Measurements from ENCODE around the gene GARRE1. TPM values are rescaled to one million over a fixed set of nuclear protein-coding genes. Genes with fewer than 3 reads are reported as not detected.
A peak's percentile ranks its signal among the peaks of the same experiment; 100 is the strongest.
"Not testable (repeated sequence)": the region's sequence is repeated elsewhere in the genome, so short reads cannot be mapped to it uniquely, and the experiment has no call there.

The GARRE1 gene
- total and polyA plus RNA-seq, 8 donors: 7.4 to 18.3 (median 11.2) TPM

GRCh38 chr19:34274827-34275625, 20.7 kb downstream of the GARRE1 start:
- Histone ChIP-seq H3K9me3 (no peaks in the 10 kb centered on the region), H3K27me3 (no peaks in the 10 kb centered on the region), H3K36me3 (no peaks in the 10 kb centered on the region), H3K27ac (peak overlapping the region in 1 of 4 donors; percentile 15), H3K4me1 (peaks cover 9 to 30% (median 19%) of the 10 kb centered on the region in 3 donors), H3K4me3 (no peak overlapping the region)
- ATAC-seq (no peak), FAIRE-seq (no peak), DNase-seq (no peak)
- 71 to 82% methylated on average over 4 of the region's 4 CpGs for WGBS, 2 donors
- intact Hi-C loops (cut with DNase I): no loop called here
- TF ChIP-seq, protein P1, sequence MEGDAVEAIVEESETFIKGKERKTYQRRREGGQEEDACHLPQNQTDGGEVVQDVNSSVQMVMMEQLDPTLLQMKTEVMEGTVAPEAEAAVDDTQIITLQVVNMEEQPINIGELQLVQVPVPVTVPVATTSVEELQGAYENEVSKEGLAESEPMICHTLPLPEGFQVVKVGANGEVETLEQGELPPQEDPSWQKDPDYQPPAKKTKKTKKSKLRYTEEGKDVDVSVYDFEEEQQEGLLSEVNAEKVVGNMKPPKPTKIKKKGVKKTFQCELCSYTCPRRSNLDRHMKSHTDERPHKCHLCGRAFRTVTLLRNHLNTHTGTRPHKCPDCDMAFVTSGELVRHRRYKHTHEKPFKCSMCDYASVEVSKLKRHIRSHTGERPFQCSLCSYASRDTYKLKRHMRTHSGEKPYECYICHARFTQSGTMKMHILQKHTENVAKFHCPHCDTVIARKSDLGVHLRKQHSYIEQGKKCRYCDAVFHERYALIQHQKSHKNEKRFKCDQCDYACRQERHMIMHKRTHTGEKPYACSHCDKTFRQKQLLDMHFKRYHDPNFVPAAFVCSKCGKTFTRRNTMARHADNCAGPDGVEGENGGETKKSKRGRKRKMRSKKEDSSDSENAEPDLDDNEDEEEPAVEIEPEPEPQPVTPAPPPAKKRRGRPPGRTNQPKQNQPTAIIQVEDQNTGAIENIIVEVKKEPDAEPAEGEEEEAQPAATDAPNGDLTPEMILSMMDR (IDR thresholded peaks at IDR 0.05): no peak

DNA sequence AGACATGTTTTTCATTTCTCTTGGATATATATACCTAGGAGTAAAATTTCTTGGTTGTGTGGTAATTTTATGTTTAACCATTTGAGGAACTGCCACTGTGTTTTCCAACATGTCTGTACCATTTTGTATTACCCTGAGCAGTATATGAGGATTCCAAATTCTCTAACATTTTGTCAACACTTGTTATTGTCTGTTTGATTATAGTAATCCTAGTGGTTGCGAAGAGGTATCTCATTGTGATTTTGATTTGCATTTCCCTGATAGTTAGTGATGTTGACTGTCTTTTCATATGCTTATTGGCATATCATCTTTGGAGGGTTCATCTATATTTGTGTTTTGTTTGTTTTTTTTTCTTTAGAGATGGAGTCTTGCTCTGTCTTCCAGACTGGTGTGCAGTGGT, 21.4 kb downstream of the GARRE1 start:
- intact Hi-C loops (cut with DNase I): no loop called here
- Histone ChIP-seq H3K36me3 (no peaks in the 10 kb centered on the region), H3K27ac (no peak overlapping the region), H3K4me1 (peaks cover 4 to 23% (median 13%) of the 10 kb centered on the region in 3 donors), H3K27me3 (no peaks in the 10 kb centered on the region), H3K4me3 (no peak overlapping the region), H3K9me3 (no peaks in the 10 kb centered on the region)
- TF ChIP-seq, protein P1 (IDR thresholded peaks at IDR 0.05): no peak
- FAIRE-seq (no peak), DNase-seq (no peak), ATAC-seq (no peak)
- WGBS, 2 donors: 97 to 98% methylated on average over 1 of the region's 1 CpG

- H3K36me3 ChIP-seq: no peaks in the 10 kb centered on the region
- H3K4me3 ChIP-seq: no peak overlapping the region
- peak; percentile 60 to 85 (median 74) for ATAC-seq
- DNase-seq: peak in 1 of 6 donors; percentile 48
- WGBS, 2 donors: 8 to 13% methylated on average over 4 of the region's 4 CpGs
- TF ChIP-seq, protein P1 (IDR thresholded peaks at IDR 0.05): no peak
- intact Hi-C loops (cut with DNase I): no loop called here
- H3K9me3 ChIP-seq: no peaks in the 10 kb centered on the region
- peaks cover 0 to 16% (median 6%) of the 10 kb centered on the region in 3 donors for H3K4me1 ChIP-seq
- H3K27me3 ChIP-seq: no peaks in the 10 kb centered on the region
- no peak for FAIRE-seq
- H3K27ac ChIP-seq: peak overlapping the region in 1 of 4 donors; percentile 34
Measured at GRCh38 chr19:34276614-34277013, 22.3 kb downstream of the GARRE1 start.

DNA sequence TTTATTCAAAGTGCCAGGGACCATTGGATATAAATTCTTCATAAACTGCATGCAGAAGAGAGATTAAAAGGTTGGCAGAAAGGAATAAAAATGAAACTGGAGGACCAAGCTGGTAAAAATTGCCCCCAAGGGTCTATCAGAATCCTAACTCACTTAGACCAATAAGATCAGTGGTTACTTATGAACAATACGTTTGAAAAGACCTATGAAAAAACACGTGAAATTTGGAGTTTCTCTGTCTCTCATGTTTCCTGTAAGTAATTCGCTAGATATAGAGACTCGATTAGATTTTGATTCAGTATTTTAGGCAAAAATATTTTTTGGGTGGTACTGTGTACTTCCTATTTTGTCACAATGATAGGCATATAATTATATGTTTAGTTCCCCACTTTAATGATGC, 22.9 kb downstream of the GARRE1 start:
- Histone ChIP-seq H3K27ac (peak overlapping the region in 1 of 4 donors; percentile 34), H3K4me1 (peaks cover 0 to 17% (median 6%) of the 10 kb centered on the region in 3 donors), H3K4me3 (no peak overlapping the region), H3K9me3 (no peaks in the 10 kb centered on the region), H3K27me3 (no peaks in the 10 kb centered on the region), H3K36me3 (no peaks in the 10 kb centered on the region)
- ATAC-seq (no peak), DNase-seq (no peak), FAIRE-seq (no peak)
- TF ChIP-seq, protein P1 (IDR thresholded peaks at IDR 0.05): no peak
- WGBS, 2 donors: 71 to 74% methylated on average over 4 of the region's 4 CpGs
- intact Hi-C loops (cut with DNase I): no loop called here

GRCh38 chr19:34278783-34279182, 24.4 kb downstream of the GARRE1 start:
- no peak for ATAC-seq
- H3K27ac ChIP-seq: no peak overlapping the region
- H3K4me3 ChIP-seq: no peak overlapping the region
- FAIRE-seq: no peak
- H3K9me3 ChIP-seq: no peaks in the 10 kb centered on the region
- intact Hi-C loops (cut with DNase I): no loop called here
- peaks cover 0 to 29% (median 6%) of the 10 kb centered on the region in 3 donors for H3K4me1 ChIP-seq
- H3K36me3 ChIP-seq: no peaks in the 10 kb centered on the region
- no peaks in the 10 kb centered on the region for H3K27me3 ChIP-seq
- DNase-seq: no peak
- TF ChIP-seq, protein P1 (IDR thresholded peaks at IDR 0.05): no peak
- WGBS, 2 donors: 95 to 98% methylated on average over 4 of the region's 4 CpGs

- H3K27me3 ChIP-seq; H3K36me3 ChIP-seq; ATAC-seq; H3K9me3 ChIP-seq; H3K27ac ChIP-seq; DNase-seq; intact Hi-C loops (cut with DNase I); H3K4me3 ChIP-seq; FAIRE-seq: not testable (repeated sequence)
- peaks cover 0 to 23% (median 6%) of the 10 kb centered on the region in 3 donors for H3K4me1 ChIP-seq
- 95 to 99% methylated on average over 2 of the region's 2 CpGs for WGBS, 2 donors
Measured at GRCh38 chr19:34281444-34281843, 27.1 kb downstream of the GARRE1 start.

Data from pancreas (tissue), 10 donors.